ENCODE data around the gene IFI27L2. TPM values are rescaled to one million over a fixed set of nuclear protein-coding genes. Genes with fewer than 3 reads are reported as not detected.

IFI27L2 gene
- total RNA-seq, 1 experiment from 2014 or later, result 28.6 TPM

- no peak overlapping the region for H2BK12ac ChIP-seq (ENCODE audit: insufficient read length, low read depth, low read length)
- peak; percentile 57 for DNase-seq
- H3K23me2 ChIP-seq (ENCODE audit: insufficient read length, low read depth, low read length, poor library complexity, severe bottlenecking), result peaks cover 2% of the 10 kb centered on the region
- no peak overlapping the region for H3T11ph ChIP-seq (ENCODE audit: low read length)
- H3K9me3 ChIP-seq (ENCODE audit: control insufficient read depth, low read depth, low read length), result no peaks in the 10 kb centered on the region
- no peaks in the 10 kb centered on the region for H3K27me3 ChIP-seq (ENCODE audit: insufficient read depth, low read length)
- no peaks in the 10 kb centered on the region for H4K20me1 ChIP-seq (ENCODE audit: control insufficient read depth, insufficient read depth, insufficient read length)
- no peaks in the 10 kb centered on the region for H3K79me2 ChIP-seq (ENCODE audit: insufficient read depth, low read length)
- H3K79me1 ChIP-seq (ENCODE audit: insufficient read depth, low read depth, low read length, poor library complexity, severe bottlenecking), result no peaks in the 10 kb centered on the region
- Mint-ChIP-seq H3K4me3 (peak overlapping the region in 1 of 2 experiments; percentile 5; a peak in 2 of 5 replicates), H3K27ac (peak overlapping the region; percentile 37 to 95 (median 85)), H3K4me1 (peaks cover 12 to 16% of the 10 kb centered on the region in 2 experiments), H3K9me3 (peaks cover 0 to 3% of the 10 kb centered on the region in 2 experiments; a peak in 1 of 5 replicates), H3K36me3 (ENCODE audit: insufficient read depth in 1 of 3, low read depth in 3 of 3) (no peaks in the 10 kb centered on the region), H3K27me3 (ENCODE audit: low read depth) (peaks cover 1% of the 10 kb centered on the region; the same call in 1 of the 2 replicates)
- H3K56ac ChIP-seq (ENCODE audit: insufficient read length, low read depth, low read length), result no peak overlapping the region
- no peak overlapping the region for H3K4me2 ChIP-seq (ENCODE audit: insufficient read depth, insufficient read length, low read length)
- no peak overlapping the region for H2BK120ac ChIP-seq (ENCODE audit: low read depth, low read length, poor library complexity, severe bottlenecking)
- no peak overlapping the region for H3K9ac ChIP-seq (ENCODE audit: extremely low read depth, insufficient read length, low read length)
- H4K5ac ChIP-seq (ENCODE audit: insufficient read length, low read depth, low read length), result no peak overlapping the region
- H2BK5ac ChIP-seq (ENCODE audit: insufficient read length, low read length), result no peak overlapping the region
- no peak overlapping the region for H3K27ac ChIP-seq (ENCODE audit: insufficient read length, low read depth, low read length)
- no peak overlapping the region for H2AFZ ChIP-seq (ENCODE audit: low read length)
- no peak overlapping the region for H2BK15ac ChIP-seq (ENCODE audit: low read depth, low read length)
- H4K8ac ChIP-seq (replicated peaks; ENCODE audit: insufficient read length, low read depth, low read length), result no peak overlapping the region
- no peak overlapping the region for H2BK20ac ChIP-seq (ENCODE audit: low read depth, low read length, poor library complexity, severe bottlenecking)
- no peak overlapping the region for H2AK5ac ChIP-seq (ENCODE audit: insufficient read length, low read length)
- no peaks in the 10 kb centered on the region for H3K4me1 ChIP-seq (ENCODE audit: insufficient read depth, low read length)
- no peak for TF ChIP-seq CTCF (conservative IDR thresholded peaks at IDR 0.05)
- H3K23ac ChIP-seq (ENCODE audit: insufficient read length, low read depth, low read length), result no peak overlapping the region
- H4K91ac ChIP-seq (ENCODE audit: insufficient read length, low read depth, low read length), result no peak overlapping the region
- no peak overlapping the region for H3K4ac ChIP-seq (ENCODE audit: low read depth, low read length)
- peak overlapping the region; percentile 22 for H3K18ac ChIP-seq (ENCODE audit: insufficient read length, low read depth, low read length)
- H3K14ac ChIP-seq (ENCODE audit: insufficient read depth, low read length), result peak overlapping the region; percentile 1; the same call in 1 of the 2 replicates
- WGBS (ENCODE audit: extremely low coverage, insufficient read length, low lambda C conversion rate), result no CpG with 5 or more reads among the region's 1 CpG
These were observed 15.4 kb upstream of the IFI27L2 start for GRCh38 chr14:94144765-94145164.
